ENCODE measurements around the gene CNTNAP2.

The CNTNAP2 gene

GRCh38 chr7:147519062-147519461, 1402.5 kb downstream of the CNTNAP2 start:
- no peaks in the 10 kb centered on the region for H3K4me1 ChIP-seq (ENCODE audit: control insufficient read depth, insufficient read depth, low read length)
- no peaks in the 10 kb centered on the region for H3K36me3 ChIP-seq (ENCODE audit: control insufficient read depth, insufficient read depth, low read length, severe bottlenecking)
- H3K9ac ChIP-seq (ENCODE audit: low read length): no peak overlapping the region
- no peaks in the 10 kb centered on the region for H3K27me3 ChIP-seq (replicated peaks; ENCODE audit: control insufficient read depth, insufficient read depth, low read length)
- H3K9me3 ChIP-seq (ENCODE audit: control insufficient read depth, low read length): no peaks in the 10 kb centered on the region
- no peak overlapping the region for H3K4me3 ChIP-seq (ENCODE audit: low read length)
- no peak for DNase-seq (ENCODE audit: low read depth)

GRCh38 chr7:147523056-147523455, 1406.5 kb downstream of the CNTNAP2 start:
- H3K36me3 ChIP-seq (ENCODE audit: control insufficient read depth, insufficient read depth, low read length, severe bottlenecking): no peaks in the 10 kb centered on the region
- no peaks in the 10 kb centered on the region for H3K9me3 ChIP-seq (ENCODE audit: control insufficient read depth, low read length)
- DNase-seq (ENCODE audit: low read depth): no peak
- H3K4me3 ChIP-seq (ENCODE audit: low read length): no peak overlapping the region
- H3K4me1 ChIP-seq (ENCODE audit: control insufficient read depth, insufficient read depth, low read length): peaks cover 7% of the 10 kb centered on the region
- H3K27me3 ChIP-seq (replicated peaks; ENCODE audit: control insufficient read depth, insufficient read depth, low read length): no peaks in the 10 kb centered on the region
- H3K9ac ChIP-seq (ENCODE audit: low read length): no peak overlapping the region

- peaks cover 7% of the 10 kb centered on the region for H3K4me1 ChIP-seq (ENCODE audit: control insufficient read depth, insufficient read depth, low read length)
- DNase-seq (ENCODE audit: low read depth): no peak
- no peak overlapping the region for H3K9ac ChIP-seq (ENCODE audit: low read length)
- no peak overlapping the region for H3K4me3 ChIP-seq (ENCODE audit: low read length)
- no peaks in the 10 kb centered on the region for H3K9me3 ChIP-seq (ENCODE audit: control insufficient read depth, low read length)
- no peaks in the 10 kb centered on the region for H3K27me3 ChIP-seq (replicated peaks; ENCODE audit: control insufficient read depth, insufficient read depth, low read length)
- H3K36me3 ChIP-seq (ENCODE audit: control insufficient read depth, insufficient read depth, low read length, severe bottlenecking): no peaks in the 10 kb centered on the region
These were observed 1408.2 kb downstream of the CNTNAP2 start for GRCh38 chr7:147524726-147525250.

- no peak overlapping the region for H3K9ac ChIP-seq (ENCODE audit: low read length)
- H3K4me3 ChIP-seq (ENCODE audit: low read length): no peak overlapping the region
- DNase-seq (ENCODE audit: low read depth): no peak
- no peaks in the 10 kb centered on the region for H3K9me3 ChIP-seq (ENCODE audit: control insufficient read depth, low read length)
- H3K27me3 ChIP-seq (replicated peaks; ENCODE audit: control insufficient read depth, insufficient read depth, low read length): no peaks in the 10 kb centered on the region
- H3K4me1 ChIP-seq (ENCODE audit: control insufficient read depth, insufficient read depth, low read length): peaks cover 7% of the 10 kb centered on the region
- H3K36me3 ChIP-seq (ENCODE audit: control insufficient read depth, insufficient read depth, low read length, severe bottlenecking): no peaks in the 10 kb centered on the region
These were observed 1408.7 kb downstream of the CNTNAP2 start for GRCh38 chr7:147525325-147525724.

GRCh38 chr7:147535701-147536111, 1419.1 kb downstream of the CNTNAP2 start:
- no peak overlapping the region for H3K9ac ChIP-seq (ENCODE audit: low read length)
- H3K4me1 ChIP-seq (ENCODE audit: control insufficient read depth, insufficient read depth, low read length): peaks cover 3% of the 10 kb centered on the region
- no peak overlapping the region for H3K4me3 ChIP-seq (ENCODE audit: low read length)
- H3K9me3 ChIP-seq (ENCODE audit: control insufficient read depth, low read length): no peaks in the 10 kb centered on the region
- no peaks in the 10 kb centered on the region for H3K36me3 ChIP-seq (ENCODE audit: control insufficient read depth, insufficient read depth, low read length, severe bottlenecking)
- DNase-seq (ENCODE audit: low read depth): peak; percentile 51
- no peaks in the 10 kb centered on the region for H3K27me3 ChIP-seq (replicated peaks; ENCODE audit: control insufficient read depth, insufficient read depth, low read length)

- H3K36me3 ChIP-seq (ENCODE audit: control insufficient read depth, insufficient read depth, low read length, severe bottlenecking): no peaks in the 10 kb centered on the region
- H3K9ac ChIP-seq (ENCODE audit: low read length): no peak overlapping the region
- peak; percentile 16 for DNase-seq (ENCODE audit: low read depth)
- H3K9me3 ChIP-seq (ENCODE audit: control insufficient read depth, low read length): peaks cover 8% of the 10 kb centered on the region
- H3K4me3 ChIP-seq (ENCODE audit: low read length): no peak overlapping the region
- H3K27me3 ChIP-seq (replicated peaks; ENCODE audit: control insufficient read depth, insufficient read depth, low read length): no peaks in the 10 kb centered on the region
- H3K4me1 ChIP-seq (ENCODE audit: control insufficient read depth, insufficient read depth, low read length): peaks cover 3% of the 10 kb centered on the region
These were observed 1423.1 kb downstream of the CNTNAP2 start for GRCh38 chr7:147539685-147540084.

- Histone ChIP-seq H3K36me3 (ENCODE audit: control insufficient read depth, insufficient read depth, low read length, severe bottlenecking) (no peaks in the 10 kb centered on the region), H3K4me1 (ENCODE audit: control insufficient read depth, insufficient read depth, low read length) (peaks cover 3% of the 10 kb centered on the region), H3K9me3 (ENCODE audit: control insufficient read depth, low read length) (peaks cover 8% of the 10 kb centered on the region), H3K4me3 (ENCODE audit: low read length) (no peak overlapping the region), H3K27me3 (replicated peaks; ENCODE audit: control insufficient read depth, insufficient read depth, low read length) (no peaks in the 10 kb centered on the region), H3K9ac (ENCODE audit: low read length) (no peak overlapping the region)
- DNase-seq (ENCODE audit: low read depth): no peak
These were observed 1424.1 kb downstream of the CNTNAP2 start for GRCh38 chr7:147540743-147541142.

- peaks cover 8% of the 10 kb centered on the region for H3K9me3 ChIP-seq (ENCODE audit: control insufficient read depth, low read length)
- H3K36me3 ChIP-seq (ENCODE audit: control insufficient read depth, insufficient read depth, low read length, severe bottlenecking): no peaks in the 10 kb centered on the region
- no peak for DNase-seq (ENCODE audit: low read depth)
- no peaks in the 10 kb centered on the region for H3K27me3 ChIP-seq (replicated peaks; ENCODE audit: control insufficient read depth, insufficient read depth, low read length)
- H3K9ac ChIP-seq (ENCODE audit: low read length): no peak overlapping the region
- peaks cover 3% of the 10 kb centered on the region for H3K4me1 ChIP-seq (ENCODE audit: control insufficient read depth, insufficient read depth, low read length)
- H3K4me3 ChIP-seq (ENCODE audit: low read length): no peak overlapping the region
These were observed 1424.7 kb downstream of the CNTNAP2 start for GRCh38 chr7:147541261-147541660.

- H3K9ac ChIP-seq (ENCODE audit: low read length): no peak overlapping the region
- no peaks in the 10 kb centered on the region for H3K27me3 ChIP-seq (replicated peaks; ENCODE audit: control insufficient read depth, insufficient read depth, low read length)
- no peaks in the 10 kb centered on the region for H3K4me1 ChIP-seq (ENCODE audit: control insufficient read depth, insufficient read depth, low read length)
- no peaks in the 10 kb centered on the region for H3K36me3 ChIP-seq (ENCODE audit: control insufficient read depth, insufficient read depth, low read length, severe bottlenecking)
- no peak for DNase-seq (ENCODE audit: low read depth)
- peaks cover 8% of the 10 kb centered on the region for H3K9me3 ChIP-seq (ENCODE audit: control insufficient read depth, low read length)
- H3K4me3 ChIP-seq (ENCODE audit: low read length): no peak overlapping the region
These were observed 1430.8 kb downstream of the CNTNAP2 start for GRCh38 chr7:147547252-147547897.

- Histone ChIP-seq H3K9ac (ENCODE audit: low read length) (no peak overlapping the region), H3K27me3 (replicated peaks; ENCODE audit: control insufficient read depth, insufficient read depth, low read length) (no peaks in the 10 kb centered on the region), H3K36me3 (ENCODE audit: control insufficient read depth, insufficient read depth, low read length, severe bottlenecking) (no peaks in the 10 kb centered on the region), H3K4me1 (ENCODE audit: control insufficient read depth, insufficient read depth, low read length) (no peaks in the 10 kb centered on the region), H3K4me3 (ENCODE audit: low read length) (no peak overlapping the region), H3K9me3 (ENCODE audit: control insufficient read depth, low read length) (no peaks in the 10 kb centered on the region)
- no peak for DNase-seq (ENCODE audit: low read depth)
These were observed 1439.7 kb downstream of the CNTNAP2 start for GRCh38 chr7:147556317-147556716.

GRCh38 chr7:147563669-147564068, 1447.1 kb downstream of the CNTNAP2 start:
- H3K9ac ChIP-seq (ENCODE audit: low read length): no peak overlapping the region
- H3K27me3 ChIP-seq (replicated peaks; ENCODE audit: control insufficient read depth, insufficient read depth, low read length): no peaks in the 10 kb centered on the region
- H3K4me3 ChIP-seq (ENCODE audit: low read length): no peak overlapping the region
- H3K36me3 ChIP-seq (ENCODE audit: control insufficient read depth, insufficient read depth, low read length, severe bottlenecking): no peaks in the 10 kb centered on the region
- H3K9me3 ChIP-seq (ENCODE audit: control insufficient read depth, low read length): no peaks in the 10 kb centered on the region
- no peak for DNase-seq (ENCODE audit: low read depth)
- H3K4me1 ChIP-seq (ENCODE audit: control insufficient read depth, insufficient read depth, low read length): no peaks in the 10 kb centered on the region

Data from adipocyte (in vitro differentiated cells).